Midbrain (tissue), 1 donor: ENCODE results near the gene SPC24.
"Not testable (repeated sequence)": the region's sequence is repeated elsewhere in the genome, so short reads cannot be mapped to it uniquely, and the experiment has no call there.

Source experiments
- DNase-seq: peaks from one replicate; lab custom pipeline; 2025; lab: John Stamatoyannopoulos, UW

Gene SPC24

DNA sequence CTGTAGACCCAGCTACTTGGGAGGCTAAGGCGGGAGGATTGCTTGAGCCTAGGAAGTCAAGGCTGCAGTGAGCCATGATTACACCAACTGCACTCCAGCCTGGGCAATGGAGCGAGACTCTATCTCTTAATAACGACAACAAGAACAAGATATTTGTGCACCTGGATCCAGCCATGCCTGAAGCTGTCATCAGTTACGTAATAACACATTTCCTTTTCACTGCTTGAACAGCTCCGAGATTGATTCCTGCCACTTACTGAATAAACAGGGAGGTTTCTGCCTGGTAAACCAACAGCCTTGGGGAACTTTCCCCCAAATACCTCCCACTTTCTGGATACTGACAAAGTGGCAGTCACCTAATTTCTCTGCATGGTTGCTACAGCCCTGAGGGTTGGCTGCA is 36.4 kb upstream of the SPC24 start:
- DNase-seq, result no peak

DNA sequence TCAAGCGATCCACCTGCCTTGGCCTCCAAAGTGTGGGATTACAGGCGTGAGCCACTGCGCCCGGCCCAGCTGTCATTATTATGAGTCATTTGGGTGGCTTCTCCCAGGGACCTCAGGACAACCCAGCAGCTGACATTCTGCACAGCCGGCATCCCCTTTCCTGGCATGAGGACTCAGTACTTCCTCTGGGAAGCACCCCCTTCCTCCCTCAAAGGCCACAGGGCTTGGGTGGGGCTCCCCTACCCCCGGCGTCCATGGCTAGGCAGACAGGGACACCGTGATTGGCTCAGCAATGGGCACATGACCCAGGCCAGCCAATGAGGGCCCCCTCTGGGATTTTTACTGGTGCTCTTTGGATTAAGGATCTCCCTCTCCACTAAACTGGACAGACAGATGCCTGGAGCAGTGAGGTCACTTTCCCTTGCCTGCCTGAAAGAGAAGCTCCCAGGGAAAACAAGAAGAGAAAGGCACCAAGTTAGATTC is 35.7 kb upstream of the SPC24 start:
- DNase-seq, result no peak

DNA sequence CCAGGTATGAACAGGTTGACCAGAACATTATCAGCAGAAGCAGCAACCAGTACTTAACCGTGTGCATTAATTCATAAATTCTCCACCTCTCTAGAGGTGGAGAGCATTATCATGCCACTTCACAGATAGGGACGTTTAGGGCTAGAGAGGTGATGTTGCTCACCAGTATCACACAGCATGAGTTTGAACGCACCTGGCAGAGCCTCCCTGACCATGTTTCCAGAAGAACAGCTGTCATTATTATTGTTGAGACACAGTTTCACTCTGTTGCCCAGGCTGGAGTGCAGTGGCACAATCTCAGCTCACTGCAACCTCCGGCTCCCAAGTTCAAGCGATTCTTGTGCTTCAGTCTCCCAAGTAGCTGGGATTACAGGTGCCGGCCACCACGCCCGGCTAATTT is 34.9 kb upstream of the SPC24 start:
- DNase-seq, result no peak

DNA sequence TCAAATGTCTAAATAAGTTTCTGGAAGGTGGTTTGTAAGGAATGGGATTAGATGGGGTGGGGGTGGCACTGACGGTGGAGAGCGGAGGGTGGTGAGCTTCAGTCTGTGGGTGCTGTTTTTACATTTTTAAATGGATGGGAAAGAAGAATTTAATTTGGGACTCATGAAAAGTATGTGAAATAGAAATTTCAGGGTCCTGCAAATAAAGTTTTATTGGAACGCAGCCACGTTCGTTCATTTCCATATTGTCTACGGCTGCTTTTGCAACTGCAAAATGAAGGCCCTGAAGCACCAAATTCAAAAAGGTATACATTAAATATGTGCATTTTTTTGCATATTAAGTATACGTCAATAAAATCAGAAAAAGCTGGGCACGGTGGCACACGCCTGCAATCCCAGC is 31.9 kb upstream of the SPC24 start:
- DNase-seq, result no peak

DNA sequence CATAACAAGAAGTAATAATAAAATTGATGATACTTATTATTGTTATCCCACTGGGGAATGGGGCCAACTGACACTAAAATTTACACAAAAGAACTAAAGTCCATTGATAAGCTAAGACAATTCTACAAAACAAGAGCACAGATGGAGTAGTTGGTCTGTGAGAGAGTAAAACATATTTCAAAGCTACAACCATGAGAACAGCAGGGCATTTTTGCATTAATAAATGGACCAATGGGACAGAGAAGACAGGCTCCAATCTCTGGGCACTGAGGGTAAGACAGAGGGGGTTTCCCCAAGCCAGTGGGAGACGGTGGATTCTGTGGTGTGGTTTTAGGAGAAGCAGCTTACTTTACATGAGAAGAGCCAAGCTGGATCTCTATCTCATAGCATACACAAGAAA is 27.4 kb upstream of the SPC24 start:
- no peak for DNase-seq

DNA sequence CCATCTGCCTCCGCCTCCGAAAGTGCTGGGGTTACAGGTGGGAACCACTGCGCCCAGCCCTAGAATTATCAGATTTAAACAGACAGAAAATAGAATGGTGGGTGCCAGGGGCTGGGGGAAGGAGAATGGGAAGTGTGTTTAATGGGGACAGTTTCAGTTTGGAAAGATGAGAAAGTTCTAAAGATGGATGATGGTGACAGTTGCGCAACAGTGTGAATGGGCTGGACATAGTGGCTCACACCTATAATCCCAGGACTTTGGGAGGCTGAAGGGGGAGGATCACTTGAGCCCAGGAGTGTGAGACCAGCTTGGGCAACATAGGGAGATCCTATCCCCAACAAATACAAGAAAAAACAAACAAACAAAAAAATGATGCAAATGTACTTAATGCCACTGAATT is 25.9 kb upstream of the SPC24 start:
- DNase-seq, result no peak

DNA sequence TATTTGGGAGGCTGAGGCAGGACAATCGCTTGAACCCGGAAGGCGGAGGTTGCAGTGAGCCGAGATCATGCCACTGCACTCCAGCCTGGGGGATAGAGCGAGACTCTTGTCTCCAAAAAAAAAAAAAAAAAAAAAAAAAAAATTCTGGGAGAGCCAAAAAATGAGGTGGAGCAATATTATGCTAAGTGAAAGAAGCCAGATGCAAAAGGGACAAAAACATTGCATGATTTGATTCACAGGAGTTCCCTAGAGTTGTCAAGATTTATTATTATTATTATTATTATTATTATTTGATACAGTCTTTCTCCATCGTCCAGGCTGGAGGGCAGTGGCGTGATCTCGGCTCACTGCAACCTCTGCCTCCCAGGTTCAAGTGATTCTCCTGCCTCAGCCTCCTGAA is 25.4 kb upstream of the SPC24 start:
- DNase-seq, result not testable (repeated sequence)

DNA sequence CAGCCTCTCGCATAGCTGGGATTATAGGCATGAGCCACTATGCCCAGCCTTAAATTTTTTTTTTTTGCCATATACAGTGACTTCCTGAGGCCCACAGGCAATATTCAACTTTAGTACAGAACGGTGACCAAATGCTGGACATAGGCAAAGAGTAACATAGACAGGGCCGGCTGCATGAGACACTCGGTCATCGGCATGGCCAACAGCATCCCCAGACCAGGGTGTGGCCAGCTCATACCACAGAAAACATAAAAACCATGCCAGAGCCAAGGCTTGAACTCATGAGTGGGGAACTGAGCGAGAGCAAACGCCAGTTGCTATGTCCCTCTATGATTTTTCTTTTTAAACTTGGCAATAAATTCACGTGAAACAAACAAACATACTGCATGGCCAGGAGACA is 24.8 kb upstream of the SPC24 start:
- DNase-seq, result no peak

DNA sequence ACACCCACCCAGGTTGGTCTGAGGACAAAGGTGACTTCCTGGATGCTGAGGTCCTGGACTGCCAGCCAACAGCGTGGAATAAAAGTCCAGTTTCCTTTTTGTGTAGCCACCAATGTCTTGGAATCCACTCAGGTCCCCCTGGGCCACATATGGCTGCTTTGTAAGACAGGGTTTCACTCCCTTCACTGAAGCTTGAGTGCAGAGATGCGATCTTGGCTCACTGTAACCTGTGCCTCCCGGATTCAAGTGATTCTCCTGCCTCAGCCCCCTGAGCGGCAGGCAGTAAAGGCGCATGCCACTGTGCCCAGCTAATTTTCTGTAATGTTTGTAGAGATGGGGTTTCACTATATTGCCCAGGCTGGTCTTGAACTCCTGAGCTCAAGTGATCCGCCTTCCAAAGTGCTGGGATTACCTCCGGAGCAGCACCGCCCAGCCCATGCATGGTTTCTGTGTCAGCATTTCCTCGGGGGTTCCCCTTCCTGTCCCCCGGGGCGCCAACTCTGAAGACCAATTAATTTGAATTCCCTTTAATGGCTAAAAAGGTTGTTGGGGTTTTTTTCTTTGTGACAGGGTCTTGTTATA is 24.2 kb upstream of the SPC24 start:
- no peak for DNase-seq

DNA sequence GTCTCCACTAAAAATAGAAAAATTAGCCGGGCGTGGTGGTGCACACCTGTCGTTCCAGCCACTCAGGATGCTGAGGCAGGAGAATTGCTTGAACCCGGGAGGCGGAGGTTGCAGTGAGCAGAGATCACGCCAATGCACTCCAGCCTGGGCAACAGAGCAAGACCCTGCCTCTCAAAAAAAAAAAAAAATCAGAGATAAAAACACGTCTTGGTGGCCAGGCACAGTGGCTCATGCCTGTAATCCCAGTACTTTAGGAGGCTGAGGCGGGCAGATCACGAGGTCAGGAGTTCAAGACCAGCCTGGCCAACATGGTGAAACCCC is 23.5 kb upstream of the SPC24 start:
- DNase-seq, result not testable (repeated sequence)

DNA sequence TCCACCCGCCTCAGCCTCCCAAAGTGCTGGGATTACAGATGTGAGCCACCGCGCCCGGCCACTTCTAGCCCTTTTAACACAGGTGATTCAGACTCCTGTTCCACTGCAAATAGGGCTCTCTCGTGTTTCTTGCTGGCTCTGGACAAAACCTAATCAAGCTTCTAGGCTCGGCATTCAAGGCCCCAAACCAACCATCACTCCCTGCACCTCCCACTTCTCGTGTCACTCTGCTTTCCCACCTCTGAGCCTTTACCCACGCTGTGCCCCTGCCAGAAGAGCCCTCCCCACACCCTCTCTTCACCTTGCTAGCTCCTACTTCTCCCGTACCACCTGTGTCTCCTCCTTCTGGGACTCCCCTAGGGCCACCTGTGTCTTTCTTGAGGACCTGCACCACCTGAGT is 22.0 kb upstream of the SPC24 start:
- no peak for DNase-seq

DNA sequence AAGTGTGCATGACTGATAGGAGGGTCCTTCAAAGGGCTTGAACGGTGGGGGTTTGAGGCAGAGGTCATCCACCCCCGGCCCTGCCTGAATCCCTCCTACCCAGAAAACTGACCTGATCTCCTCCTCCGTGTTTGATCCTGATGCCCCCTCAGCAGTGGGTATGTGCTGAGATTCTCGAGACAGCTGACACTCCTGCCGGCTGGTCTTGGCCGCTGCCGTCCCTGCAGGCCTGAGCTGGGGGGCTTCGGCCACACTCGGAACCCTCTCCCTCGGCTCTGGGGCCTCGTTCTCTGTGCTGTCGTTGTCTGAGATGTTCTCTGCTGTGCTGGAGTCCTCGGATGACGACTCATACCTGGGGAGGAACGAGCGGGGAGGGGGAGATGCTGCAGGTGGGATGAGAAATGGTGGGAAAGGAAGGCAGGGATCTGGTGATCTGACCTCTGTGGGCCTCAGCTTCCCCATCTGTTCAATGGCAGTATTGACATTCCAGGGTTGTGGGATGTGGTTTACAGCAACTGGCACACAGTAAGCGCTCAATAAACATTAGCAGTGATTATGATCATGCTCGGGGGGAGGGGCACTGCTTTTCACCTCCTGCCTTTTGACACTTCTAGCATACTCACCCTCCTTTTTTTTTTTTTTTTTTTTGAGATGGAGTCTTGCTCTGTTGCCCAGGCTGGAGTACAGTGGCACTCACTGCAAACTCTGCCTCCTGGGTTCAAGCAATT is 21.0 kb upstream of the SPC24 start:
- DNase-seq, result no peak

DNA sequence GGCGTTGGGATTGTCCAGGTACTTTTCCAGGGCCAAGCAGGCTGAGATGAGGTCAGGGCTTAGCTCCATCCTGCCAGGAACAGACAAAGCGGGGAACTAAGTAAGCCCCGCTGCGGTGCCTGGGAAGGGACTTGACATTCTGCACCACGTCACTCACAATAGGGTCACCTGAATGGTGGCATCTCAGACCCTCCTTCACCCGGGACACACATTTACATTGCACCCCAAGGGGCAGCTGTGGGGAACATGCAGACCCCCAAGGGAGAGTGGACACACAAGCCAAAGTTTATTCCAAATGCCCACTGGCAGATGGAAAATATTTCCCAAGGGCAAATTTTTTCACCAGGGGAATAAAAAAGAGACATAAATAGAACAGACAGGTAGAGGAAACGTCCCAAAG is 20.3 kb upstream of the SPC24 start:
- no peak for DNase-seq

DNA sequence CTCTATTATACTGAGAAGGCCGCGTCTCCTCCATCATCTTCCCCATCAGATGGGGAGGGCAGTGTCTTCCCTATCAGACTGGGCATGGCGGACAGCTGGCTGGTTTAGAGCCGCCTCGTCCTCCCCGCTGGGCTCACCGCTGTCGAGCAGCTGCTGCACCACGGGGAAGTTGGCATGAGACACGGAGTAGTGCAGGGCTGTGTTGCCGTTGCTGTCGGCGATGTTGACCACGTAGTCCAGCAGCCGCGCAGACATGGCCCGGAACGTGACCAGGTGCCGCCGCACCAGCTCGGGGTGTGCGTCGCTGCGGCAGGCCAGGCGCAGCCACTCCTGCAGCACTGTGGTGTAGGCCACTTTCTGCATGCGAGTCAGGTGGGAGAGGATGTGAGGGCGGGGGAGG is 18.8 kb upstream of the SPC24 start:
- DNase-seq, result no peak

DNA sequence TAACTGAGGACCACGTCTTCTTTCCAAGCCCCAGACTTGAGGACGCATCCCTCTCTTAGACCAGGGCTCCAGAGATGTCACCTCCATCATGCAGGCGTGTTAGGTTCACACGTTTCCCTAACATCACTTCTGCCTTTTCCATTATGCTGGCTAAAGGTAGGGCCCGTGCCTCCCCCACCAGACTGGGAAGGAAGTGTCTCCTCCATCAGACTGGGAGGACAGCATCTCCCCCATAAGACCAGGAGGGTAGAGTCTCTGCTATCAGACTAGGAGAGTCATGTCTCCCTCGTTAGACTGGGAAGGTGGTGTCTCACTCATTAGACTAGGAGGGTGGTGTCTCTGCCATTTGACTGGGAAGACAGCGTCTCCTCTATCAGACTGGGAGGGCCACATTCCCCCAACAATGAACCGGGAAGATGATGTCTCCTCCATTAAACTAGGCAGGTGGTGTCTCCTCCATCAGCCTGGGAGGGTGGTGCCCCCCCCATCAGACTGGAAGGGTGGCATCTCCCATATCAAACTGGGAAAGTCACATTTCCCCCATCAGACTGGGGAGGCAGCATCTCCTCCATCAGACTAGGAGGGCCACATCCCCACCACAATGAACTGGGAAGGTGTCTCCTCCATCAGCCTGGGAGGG is 18.1 kb upstream of the SPC24 start:
- DNase-seq, result no peak

DNA sequence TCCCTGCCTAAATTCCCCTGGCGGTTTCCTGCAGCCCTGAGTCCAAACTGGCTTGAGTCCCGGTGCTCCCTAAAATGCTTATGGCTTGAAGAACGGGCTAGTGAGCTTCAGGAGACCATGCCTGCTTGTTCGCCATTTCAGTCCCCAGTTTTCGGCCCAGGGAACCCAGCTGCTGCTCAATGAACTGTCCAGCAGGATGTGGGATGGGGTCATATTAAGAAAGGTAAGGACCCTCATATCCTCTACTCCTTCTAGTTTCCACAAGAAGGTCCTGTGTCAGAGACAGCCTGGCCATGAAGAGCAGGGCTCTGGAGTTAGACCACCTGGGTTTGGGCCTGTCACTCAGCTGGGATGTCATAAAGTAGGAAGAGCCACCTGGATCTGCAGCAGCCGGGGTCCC is 17.0 kb upstream of the SPC24 start:
- no peak for DNase-seq

DNA sequence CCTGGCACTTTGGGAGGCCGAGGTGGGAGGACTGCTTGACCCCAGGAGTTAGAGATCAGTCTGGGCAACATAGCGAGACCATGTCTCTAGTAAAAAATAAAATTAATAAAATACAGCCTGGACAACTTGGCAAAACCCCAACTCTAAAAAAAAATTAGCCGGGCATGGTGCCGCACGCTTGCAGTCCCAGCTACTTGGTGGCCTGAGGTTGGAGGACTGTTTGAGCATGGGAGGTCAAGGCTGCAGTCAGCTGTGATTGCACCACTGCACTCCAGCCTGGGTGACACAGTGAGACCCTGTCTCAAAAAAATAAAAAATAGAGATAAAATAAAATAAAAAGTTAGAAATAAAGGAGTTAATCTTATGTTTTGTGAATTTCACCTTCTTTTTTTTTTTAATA is 15.6 kb upstream of the SPC24 start:
- no peak for DNase-seq

DNA sequence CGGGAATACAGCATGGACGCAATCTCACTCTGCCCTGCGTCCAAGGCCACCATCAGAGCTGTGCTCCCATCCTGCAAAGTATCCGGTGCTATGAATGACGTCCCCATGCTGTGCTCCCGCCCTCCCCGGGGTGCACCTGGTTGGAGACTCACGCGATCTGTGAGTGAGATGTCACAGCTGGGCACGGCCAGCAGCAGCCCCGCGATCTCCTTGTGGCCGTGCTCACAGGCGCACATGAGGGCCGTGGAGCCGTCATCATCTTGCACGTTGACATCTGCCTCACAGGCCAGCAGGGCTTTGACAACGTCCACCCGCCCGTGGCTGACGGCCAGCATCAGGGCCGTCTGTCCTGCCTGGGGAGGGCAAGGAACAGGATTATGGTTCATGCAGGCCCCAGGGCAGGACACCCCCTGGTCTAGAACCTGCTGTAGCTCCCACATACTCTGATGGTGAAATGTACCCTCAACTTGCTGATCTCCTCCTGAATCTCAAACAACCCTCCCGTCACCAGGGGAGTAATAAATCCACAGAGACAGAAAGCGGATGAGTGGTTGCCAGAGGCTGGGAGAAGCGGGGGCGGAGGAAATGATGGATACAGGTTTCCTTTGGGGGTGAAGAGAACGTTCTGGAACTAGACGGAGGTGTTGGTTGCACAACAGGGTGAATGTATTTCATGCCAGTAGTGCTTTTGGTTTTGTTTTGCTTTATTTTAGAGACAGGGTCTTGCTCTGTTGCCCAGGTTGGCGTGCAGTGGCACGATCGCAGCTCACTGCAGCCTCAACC is 14.5 kb upstream of the SPC24 start:
- DNase-seq, result no peak

DNA sequence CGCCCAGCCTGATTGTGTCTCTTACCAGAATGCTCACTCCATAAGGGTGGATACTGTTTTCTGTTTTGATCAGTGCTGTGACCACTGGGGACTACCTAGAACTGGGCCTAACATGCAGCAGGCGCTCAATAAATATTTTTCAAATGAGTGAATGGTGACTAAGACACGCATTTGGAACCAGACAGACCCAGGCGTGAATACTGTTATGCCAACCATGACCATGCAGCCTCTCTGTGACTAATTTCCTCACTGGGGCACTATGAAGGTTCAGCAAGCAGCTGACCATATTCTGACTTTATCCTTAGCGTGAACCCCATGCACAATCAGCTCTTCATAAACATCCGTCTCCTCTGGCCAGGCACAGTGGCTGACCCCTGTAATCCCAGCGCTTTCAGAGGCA is 13.0 kb upstream of the SPC24 start:
- DNase-seq, result no peak

DNA sequence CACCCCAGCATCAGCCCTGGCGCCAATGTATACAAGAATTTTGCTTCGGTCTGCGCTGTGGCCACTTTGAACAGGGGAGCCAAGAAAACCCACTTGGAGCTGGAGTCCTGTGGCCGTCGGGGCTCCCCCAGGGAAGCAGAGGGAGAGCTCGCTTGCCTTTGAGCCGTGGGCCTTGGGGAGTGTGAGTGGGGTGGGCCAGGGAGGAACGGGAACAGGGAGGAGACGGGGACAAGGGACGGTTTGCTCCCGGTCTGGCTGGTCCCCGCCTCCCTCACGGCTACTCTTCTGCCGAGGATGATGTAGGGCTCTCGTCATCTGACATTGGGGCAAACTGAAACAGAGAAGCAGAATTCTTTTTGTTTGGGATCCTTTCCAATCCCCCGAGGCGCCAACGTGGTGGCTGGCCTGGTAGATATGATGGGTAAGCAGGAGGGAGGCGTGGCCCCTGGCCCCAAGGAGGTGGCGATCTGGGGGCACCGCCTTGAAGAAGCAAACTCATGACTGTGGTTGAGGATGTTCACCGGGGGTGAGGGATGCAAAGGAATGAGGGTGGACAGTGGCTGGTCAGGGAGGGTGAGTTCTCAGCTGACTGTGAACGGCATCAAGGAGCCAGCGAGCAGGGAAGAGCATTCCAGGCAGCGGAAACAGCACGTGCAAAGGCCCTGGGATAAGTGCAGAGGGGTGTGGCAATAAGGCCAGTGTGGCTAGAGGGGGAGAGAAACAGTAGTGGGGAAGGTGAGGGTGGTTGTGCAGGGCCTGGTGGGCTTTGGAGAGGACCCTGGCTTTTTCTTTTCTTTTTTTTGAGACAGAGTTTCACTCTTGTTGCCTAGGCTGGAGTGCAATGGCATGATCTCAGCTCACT is 10.9 kb upstream of the SPC24 start:
- DNase-seq, result no peak

DNA sequence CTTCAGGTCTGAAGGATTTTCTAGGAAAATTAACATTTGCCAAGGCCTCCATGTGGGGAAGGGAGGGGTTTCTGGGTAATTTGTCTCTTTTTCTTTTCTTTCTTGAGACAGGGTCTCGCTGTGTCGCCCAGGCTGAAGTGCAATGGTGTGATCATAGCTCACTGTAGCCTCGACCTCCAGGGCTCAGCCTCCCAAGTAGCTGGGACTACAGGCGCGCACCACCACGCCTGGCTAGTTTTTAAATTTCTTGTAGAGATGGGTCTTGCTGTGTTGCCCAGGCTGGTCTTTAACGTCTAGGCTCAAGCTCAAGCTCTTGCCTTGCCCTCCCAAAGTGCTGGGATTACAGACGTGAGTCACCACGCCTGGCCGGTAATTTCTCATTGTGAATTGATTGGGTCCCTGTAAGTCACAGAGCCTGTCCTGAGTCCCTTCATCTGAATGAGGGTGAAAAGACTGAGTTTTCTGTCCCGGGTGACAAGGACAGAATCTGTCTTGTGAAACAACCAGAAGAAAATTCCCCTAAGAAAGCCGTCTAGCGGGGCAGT is 10.0 kb upstream of the SPC24 start:
- DNase-seq, result no peak
